ENCODE results near the gene KSR2.
"Not testable (repeated sequence)": the region's sequence is repeated elsewhere in the genome, so short reads cannot be mapped to it uniquely, and the experiment has no call there.

Gene KSR2

DNA sequence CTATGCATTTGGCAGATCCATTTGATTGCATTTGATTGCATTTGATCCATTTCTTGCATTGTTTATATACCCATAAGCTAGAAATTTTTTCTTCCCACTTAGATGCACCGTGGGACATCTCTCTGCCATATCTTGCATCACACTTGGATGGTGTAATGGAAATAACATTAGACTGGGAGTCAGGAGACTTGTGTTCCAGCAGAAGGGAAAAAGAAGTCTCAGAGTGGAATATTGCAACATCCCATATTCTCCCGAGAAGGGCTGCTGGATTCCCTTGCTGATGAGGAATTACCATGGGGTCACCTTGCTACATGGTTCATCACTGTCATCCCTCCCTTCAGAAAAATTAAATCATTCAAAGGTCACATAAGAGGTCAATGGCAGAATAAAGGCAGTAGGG is 78.1 kb downstream of the KSR2 start:
- no peak for DNase-seq (ENCODE audit: low spot score)

DNA sequence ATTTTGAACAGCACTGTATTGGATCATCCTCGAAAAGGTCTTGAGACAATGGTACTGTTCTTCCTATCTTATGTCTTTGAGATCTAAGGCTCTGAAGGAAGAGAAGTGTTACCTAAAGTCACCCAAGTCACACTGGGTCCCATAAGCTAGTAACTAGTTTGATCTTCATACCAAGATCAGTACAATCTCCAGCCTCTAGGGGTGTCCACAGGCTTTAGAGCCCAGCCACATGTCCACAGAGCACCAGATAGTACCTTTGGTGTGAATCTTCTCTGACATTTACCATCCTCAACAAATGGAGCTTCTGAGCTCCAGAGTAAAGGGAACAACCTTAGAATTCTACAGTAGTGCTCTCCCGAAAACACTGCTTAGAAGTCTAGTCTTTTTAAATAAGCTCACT is 78.7 kb downstream of the KSR2 start:
- DNase-seq (ENCODE audit: low spot score), result no peak

DNA sequence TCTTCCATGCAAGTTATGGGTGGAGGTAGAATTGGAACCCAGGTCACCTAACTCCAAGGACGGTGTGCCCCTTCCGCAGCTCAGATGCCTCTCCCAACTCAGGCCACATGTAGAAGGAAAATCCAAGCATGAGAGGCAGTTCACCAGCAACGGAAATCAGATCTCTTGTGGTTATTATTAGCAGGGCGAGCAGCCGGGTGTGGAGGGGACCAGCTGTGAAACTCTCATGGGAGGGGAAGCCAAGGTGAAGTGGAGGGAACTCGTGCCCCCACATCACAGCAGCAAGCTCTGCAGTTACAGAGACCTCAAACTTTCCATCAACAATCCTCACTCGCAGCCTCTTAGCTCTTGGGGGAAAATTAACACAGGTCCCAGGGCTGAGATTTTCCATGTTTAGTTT is 79.7 kb downstream of the KSR2 start:
- no peak for DNase-seq (ENCODE audit: low spot score)

DNA sequence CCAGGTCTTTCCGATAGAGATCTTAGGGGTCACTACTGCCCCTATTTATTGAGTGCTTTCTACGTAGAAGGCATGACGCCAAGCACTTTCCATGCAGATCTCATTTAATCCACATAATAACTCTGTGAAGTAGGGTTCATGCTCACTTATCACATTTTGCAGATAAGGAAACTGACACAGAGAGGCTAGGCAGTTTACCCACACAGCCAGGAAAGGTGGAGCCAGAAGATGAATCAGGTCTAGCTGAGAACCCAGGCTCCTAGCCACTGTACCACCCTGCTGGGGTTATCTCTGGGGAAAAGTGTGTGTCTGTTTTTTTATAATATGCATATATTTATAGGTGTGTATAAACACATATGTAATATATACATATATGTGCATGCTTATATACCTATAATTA is 83.6 kb downstream of the KSR2 start:
- DNase-seq (ENCODE audit: low spot score), result no peak

DNA sequence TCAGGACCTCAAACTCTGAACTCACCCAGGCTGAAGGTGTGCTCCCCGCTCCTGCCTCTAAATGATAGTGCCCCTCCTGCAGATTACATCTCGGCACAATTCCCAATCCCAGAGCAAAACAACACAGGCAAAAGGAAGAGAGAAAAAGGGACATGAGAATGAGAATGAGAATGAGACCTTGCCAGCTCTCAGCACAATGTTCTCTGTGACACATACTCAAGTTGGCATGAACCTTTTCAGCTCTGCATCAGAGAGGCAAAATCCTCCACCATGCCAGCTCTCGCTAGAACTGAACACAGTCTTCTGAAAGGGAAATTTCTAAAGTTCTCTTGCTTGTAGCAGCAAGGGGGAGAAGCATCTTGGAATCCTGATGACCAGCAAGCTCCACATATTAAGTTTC is 84.6 kb downstream of the KSR2 start:
- DNase-seq (ENCODE audit: low spot score), result no peak

DNA sequence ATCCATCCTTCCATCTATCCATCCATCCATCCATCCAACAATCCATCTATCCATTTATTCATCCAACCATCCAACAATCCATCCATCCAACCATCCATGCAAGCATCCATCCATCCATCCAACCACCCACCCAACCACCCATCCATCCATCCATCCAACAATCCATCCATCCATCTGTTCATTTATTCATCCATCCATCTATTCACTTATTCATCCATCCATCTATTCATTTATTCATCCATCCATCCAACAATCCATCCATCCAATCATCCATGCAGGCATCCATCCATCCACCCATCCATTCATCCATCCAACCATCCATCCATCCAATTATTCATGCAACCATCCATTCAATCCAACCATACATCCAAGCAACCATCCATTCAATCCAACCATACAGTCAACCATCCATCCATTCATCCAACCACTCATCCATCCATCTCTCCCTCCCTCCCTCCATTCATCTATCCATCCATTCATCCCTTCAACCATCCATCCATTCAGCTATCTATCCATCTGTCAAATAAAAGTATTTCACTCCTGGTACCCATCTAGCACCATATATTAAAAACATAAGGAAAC is 86.1 kb downstream of the KSR2 start:
- DNase-seq (ENCODE audit: low spot score), result no peak

DNA sequence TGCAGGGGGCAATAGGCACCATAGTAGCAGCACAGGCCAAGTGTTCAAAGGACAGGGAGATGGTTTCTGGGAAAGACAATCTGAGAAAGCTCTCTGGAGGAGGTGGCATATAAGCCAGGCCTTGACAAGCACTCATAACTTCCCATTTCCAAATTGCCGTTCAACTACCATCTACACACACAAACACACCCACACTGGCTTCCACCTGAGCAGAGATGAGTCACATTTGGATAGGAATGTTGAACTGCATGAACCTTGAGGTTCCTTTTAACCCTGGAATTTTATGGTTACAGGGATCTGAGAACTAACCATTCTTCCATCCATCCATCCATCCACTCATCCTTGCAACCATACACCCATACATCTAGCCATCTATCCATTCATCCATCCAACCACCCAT is 86.6 kb downstream of the KSR2 start:
- no peak for DNase-seq (ENCODE audit: low spot score)

DNA sequence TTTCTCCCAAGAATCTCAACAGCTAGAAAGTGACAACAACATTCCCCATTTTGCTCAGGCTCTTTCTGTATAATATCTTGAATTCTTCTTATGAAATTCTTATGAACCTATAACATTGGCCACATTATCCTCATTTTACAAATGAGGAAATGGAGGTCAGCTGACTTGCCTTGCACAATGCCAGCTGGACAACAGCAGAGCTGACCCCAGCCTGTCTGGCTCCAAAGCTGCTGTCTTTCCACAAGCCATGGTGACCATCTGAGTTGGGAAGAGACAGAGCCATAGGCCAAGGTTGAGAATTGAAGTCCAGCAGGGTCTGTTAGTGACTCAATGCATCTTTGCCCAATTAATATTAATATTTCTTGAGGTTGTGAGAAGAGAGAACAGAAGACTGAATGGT is 87.3 kb downstream of the KSR2 start:
- no peak for DNase-seq (ENCODE audit: low spot score)

DNA sequence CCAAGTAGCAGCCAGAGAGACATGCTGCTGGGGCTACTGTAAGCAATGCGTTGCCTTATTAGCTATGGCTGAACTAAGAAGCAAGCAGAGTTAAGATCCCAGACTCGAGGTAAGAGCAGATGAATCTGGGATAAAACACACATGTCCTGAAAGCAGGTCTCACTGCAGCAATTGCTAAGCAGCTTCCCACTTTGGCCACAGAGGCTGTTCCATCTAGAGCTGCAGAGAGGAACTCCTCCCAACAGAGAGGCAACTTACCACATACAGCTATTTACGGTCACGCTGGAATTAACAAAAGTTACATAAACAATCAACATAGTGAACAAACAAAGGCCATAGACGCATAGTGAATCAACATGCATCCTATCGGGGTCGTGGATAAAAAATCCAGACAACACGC is 90.2 kb downstream of the KSR2 start:
- no peak for DNase-seq (ENCODE audit: low spot score)

DNA sequence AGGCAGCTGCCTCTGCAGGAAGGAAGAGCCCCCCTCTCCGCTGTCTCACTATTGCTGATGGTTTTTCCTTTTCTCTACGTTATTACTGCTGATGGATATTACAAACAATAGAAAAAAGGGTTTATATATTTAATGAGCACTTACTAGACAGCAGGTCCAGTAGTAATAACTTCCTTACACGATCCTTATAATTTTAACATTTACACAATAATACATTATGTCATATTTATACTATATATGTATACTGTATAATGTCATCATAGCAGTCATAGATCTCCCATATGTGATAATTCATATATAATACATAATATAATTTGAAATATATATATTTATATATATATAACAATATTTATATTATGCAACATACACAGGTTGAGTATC is 92.4 kb downstream of the KSR2 start:
- DNase-seq (ENCODE audit: low spot score), result no peak

DNA sequence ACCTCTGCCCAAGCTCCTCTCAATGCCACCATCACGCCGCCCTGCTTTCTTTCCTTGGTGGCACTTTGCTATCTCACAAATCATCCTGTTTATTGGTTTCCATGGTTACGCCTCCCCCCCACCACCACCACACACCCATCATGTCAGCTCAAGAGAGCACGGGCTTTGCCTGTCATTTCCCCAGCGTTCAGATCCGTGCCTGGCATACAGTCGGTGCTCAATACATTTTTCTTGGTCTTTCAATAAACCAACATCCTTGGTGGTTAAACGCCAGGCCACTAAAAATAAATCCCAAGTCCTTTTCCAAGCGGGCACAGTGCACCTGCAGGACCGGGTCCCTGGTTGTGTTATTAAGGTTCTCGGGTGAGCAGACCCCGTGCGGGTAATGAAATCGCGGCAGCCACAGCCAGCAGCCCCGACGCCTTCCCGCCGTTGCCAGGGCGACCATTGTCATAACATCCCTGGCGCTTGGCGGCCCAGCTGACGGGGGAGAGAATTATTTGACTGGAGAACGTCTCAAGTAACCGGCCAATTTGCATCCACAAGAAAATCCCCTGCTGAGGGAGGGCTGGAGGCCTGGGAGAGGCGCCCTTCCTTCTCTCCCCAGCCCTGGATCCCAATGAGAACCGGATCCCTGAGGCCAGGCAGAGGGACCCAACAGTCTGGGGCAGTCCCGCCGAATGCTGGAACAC is 92.9 kb downstream of the KSR2 start:
- no peak for DNase-seq (ENCODE audit: low spot score)

DNA sequence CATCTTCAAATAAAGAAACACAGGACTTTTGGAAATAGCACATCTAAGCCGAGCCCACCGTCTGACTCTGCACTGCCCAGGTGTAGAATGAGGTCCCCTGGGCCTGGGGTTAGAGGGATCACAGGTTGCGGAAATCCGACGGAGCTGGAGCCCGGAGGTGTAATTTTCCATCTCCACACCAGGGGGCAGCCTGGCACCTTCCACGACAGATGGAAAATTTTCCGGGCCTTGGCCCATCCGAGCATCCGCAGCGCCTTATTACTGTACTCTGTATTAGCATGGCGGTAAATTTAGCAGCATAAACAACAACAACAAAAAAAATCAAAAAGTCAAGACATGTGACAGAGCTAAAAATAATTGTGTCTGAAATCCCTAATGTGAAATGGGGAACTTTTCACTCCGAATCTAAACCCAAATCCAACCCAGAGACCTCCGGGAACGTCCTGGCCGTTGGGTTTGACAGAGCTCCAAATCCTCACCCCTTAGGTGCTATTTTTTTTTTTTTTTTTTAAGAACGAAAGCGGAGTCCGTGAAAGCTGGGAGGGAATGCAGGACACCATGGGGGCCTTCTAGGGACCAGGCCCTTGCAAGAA is 93.9 kb downstream of the KSR2 start:
- DNase-seq (ENCODE audit: low spot score), result peak; percentile 51

DNA sequence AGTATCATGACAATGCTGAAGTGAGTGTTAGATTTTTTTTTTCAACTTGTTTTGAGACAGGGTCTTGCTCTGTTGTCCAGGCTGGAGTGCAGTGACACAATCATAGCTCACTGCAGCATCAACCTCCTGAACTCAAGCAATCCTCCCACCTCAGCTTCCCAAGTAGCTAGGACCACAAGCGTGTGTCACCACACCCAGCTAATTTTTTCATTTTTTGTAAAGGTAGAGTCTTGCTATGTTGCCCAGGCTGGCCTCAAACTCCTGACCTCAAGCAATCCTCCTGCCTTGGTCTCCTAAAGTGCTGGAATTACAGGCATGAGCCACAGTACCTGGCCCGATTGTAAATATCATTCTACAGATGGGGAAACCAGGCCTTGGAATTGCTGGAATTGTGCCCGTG is 94.6 kb downstream of the KSR2 start:
- DNase-seq (ENCODE audit: low spot score), result not testable (repeated sequence)

DNA sequence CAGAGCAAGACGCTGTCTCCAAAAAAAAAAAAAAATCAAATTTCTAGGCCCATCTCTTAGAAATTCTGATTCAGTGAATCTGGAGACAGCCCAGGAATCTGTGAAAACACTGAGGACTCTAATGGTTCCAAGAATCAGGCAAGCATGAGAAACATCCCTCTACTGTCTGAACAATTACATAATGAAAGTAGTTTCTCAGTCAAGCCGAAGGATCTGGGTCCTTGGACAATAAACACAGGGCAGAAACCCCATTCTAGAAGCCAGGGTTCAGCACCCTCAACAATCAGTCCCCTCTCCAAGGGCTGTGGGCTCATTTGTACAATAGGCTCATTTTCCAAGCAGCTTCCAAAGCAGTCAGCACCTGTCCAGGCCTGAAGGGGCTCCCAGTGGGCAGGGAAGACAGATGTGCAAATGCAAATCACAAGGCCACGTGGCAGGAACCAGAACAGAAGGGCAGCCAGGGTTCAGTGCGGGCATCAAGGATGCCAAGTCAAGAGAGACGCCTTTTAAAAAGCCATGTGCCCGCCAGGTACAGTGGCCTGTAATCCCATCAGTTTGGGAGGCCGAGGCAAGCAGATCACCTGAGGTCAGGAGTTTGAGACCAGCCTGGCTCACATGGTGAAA is 96.1 kb downstream of the KSR2 start:
- no peak for DNase-seq (ENCODE audit: low spot score)

DNA sequence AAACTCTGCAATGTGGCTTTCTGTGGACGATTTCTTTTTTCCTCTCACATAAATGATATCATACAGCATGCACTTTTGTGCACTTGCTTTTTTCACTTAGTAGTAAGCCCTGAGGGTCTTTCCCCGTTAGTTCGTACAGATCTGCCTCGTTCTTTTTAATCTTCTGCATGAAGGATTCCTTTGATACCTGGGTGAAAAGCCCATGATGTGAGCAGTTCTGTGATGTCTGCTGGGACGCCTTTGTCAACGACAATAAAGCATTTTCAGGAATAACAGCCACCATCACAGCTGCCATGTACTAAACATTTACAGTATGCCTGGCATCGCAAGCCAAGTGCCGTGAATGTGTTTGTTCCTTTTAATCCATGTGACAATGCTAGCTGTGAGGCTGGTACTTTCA is 99.2 kb downstream of the KSR2 start:
- no peak for DNase-seq (ENCODE audit: low spot score)

DNA sequence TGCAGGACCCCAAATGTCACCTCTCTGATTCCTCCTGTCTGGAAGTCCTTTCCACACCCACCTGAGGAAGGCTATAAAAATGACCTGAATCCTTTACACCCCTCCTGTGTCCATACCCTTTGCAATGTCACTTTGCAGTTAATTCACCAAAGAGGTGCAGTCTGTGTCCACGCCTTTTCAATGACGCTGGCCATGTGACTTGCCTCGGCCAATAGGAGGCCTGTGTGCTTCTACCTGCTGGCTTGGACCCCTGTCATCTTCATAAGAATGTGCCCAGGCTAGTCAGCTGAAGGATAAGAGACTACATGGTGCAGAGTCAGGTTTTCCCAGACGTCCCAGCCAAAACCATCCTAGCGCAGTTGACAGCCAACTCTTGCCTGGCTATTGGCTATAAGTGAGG is 101.4 kb downstream of the KSR2 start:
- DNase-seq (ENCODE audit: low spot score), result no peak

DNA sequence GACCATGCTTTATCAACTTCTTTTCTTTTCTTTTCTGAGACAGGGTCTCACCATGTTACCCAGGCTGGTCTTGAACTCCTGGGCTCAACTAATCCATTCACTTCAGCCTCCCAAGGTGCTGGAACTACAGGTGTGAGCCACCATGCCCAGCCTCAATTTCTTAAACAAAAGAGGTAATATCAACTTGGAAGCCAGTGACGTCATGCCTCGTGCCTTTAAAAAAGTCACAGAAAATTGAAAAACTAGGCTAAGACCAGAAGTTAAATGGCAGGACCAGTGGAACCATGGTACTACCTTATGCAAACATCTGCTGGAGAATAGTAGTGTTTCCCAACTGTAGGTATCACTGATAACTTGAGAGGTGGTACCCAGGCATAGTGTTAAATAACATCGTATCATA is 103.3 kb downstream of the KSR2 start:
- no peak for DNase-seq (ENCODE audit: low spot score)

DNA sequence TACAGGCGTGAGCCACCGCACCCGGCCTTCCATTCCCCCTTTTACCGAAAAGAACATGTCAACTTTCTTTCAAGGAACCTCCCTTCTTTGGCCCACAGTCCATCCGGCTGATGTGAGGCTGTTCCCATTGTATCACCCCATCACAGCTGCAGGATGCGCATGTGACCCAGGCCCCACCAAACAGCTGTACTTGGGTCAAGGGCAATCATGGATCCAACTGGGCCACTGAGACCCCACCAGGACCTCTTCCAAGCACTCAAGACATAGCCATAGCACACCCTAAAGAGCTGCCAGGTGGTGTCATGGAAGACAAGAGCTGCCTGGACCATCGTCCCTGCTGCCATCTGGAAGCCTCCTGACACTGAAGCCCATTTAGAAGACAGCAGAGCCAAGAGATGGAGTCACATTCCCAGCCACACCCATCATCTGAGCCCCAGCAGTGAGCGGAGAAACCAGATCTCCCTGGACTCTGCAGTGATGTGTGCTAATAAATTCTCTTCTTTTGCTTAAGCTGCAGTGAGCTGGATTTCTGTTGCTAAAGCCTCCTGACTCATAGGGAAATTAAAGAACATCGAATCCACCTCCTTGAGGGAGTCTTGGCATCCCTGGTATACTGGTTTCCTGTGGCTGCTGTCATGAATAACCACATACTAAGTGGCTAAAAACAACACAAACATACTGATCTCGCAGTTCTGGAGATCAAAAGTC is 105.6 kb downstream of the KSR2 start:
- no peak for DNase-seq (ENCODE audit: low spot score)

DNA sequence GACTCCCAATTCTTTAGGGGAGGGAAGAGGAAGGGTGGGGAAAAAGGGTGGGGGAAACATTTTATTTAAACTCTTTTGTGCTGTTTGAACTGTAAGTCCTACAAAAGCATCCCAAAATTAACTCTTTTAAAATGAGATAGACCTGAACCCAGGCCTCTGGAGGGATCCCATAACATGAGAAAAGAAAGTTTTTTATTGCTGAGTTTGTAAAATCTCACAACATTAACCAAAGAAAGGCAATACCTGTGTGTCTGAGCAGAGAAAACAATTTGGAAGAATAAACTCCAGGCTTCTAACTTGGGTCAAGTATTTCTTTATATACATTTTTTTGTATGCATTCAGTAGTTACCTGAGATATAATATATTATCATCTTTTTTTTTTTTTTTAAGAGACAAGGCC is 107.1 kb downstream of the KSR2 start:
- DNase-seq (ENCODE audit: low spot score), result no peak

DNA sequence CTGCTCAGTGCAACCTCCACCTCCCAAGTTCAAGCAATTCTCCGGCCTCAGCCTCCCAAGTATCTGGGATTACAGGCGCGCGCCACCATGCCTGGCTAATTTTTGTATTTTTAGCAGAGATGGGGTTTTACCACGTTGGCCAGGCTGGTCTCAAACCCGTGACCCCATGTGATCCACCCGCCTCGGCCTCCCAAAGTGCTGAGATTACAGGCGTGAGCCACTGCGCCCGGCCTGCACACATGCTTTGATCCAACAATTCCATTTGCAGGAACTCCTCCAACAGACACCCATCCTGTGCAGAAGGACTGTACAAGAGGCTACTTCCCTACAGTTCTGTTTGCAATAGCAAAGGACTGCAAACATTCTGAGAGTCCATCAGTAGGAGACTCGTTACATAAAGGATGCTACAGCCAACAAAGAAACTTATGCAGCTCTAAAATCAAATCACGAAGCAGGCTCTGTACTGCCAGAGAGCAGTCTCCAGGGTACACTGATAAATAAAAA is 108.0 kb downstream of the KSR2 start:
- not testable (repeated sequence) for DNase-seq (ENCODE audit: low spot score)

DNA sequence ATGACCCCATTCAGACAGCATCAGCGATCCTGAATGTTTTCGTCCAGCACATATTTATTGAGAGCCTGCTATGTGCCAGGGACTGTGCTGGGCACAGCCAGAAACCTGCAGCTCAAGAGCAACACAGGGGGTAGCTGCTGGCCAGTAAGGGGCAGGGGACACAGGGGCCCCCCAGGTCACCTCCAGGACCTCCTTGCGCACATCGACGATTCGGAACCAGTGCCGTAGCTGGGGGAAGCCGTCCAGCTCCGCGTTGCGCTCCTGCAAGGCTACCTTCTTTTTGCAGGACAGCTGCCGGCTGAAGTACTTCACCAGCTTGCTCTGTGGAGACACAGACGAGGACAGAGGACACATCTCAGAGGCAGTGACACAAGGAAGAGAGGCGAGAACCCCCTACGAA is 108.7 kb downstream of the KSR2 start:
- no peak for DNase-seq (ENCODE audit: low spot score)

Data from hepatic stellate cell (primary cell).